Esophagus squamous epithelium (tissue), 5 donors: ENCODE data around the gene TBC1D12. TPM values are rescaled to one million over a fixed set of nuclear protein-coding genes. Genes with fewer than 3 reads are reported as not detected.

ENCODE experiments used
- DNase-seq: peaks from one replicate; lab custom pipeline; 2025; lab: John Stamatoyannopoulos, UW
- H3K27ac ChIP-seq, 4 donors: fragments of 200-600 bp; sonication (generic); one replicate each; pipeline ENCODE4 v1.5.1; 2016 to 2019; ENCODE audit warnings: mild to moderate bottlenecking in 1 of 4
- H3K27me3 ChIP-seq, 4 donors: fragments of 200-600 bp; sonication (generic); 1 replicate in 3 of 4; 2 replicates in 1 of 4; pipeline versions ENCODE4 v1.5.1 to v1.6.0; 2017 to 2021; ENCODE audit warnings: antibody characterized with exemption in 1 of 4
- H3K36me3 ChIP-seq, 3 donors: fragments of 200-600 bp; sonication (generic); one replicate each; pipeline ENCODE4 v1.5.1; 2016 to 2019
- H3K4me1 ChIP-seq, 3 donors: fragments of 200-600 bp; sonication (generic); one replicate each; pipeline ENCODE4 v1.5.1; 2017 to 2019
- H3K4me3 ChIP-seq, 4 donors: fragments of 200-600 bp; sonication (generic); 1 replicate in 3 of 4; 2 replicates in 1 of 4; pipeline ENCODE4 v1.5.1; 2016 to 2019; ENCODE audit warnings: mild to moderate bottlenecking in 2 of 4, moderate library complexity in 1 of 4
- H3K9me3 ChIP-seq, 3 donors: fragments of 200-600 bp; sonication (generic); one replicate each; pipeline ENCODE4 v1.5.1; 2016 to 2019
- POLR2A ChIP-seq, 4 donors: fragments of 450-650 bp; IDR thresholded peaks; one replicate each; pipeline ENCODE4 v1.6.1; 2017; ENCODE audit warnings: antibody characterized with exemption in 4 of 4, mild to moderate bottlenecking in 4 of 4, moderate library complexity in 3 of 4
- WGBS, 2 donors: methylation state at CpG; one replicate each; pipeline ENCODE4 v1.1.5; 2018; 5-methylcytosine and 5-hydroxymethylcytosine counted together
- intact Hi-C: fragments of 100-400 bp; cut with DNase I; formaldehyde crosslinking; loops from one replicate; pipeline ENCODE4 v1.15.0; 2022
- total RNA-seq, 4 donors: library from RNA; depleted of rRNA; stranded (reverse); fragments of >200 nt; gene quantifications; one replicate each; pipeline ENCODE4 v1.1.0, GENCODE V29; 2016
- TF ChIP-seq, protein P1 (sequence below), 6 experiments: fragments of 450-650 bp in 4 of 6; fragments of 200-600 bp in 2 of 6; sonication (generic) in 2 of 6; IDR thresholded peaks; one replicate each; pipeline ENCODE4 v1.5.1; 2016 to 2019; ENCODE audit warnings: antibody characterized with exemption in 6 of 6, mild to moderate bottlenecking in 4 of 6, moderate library complexity in 4 of 6
- donor health status: DM: yes; HTN: yes; CAD: no.

TBC1D12 gene
- total RNA-seq, 4 donors from 2014 or later: 5.2 to 13.5 (median 7.0) TPM

DNA sequence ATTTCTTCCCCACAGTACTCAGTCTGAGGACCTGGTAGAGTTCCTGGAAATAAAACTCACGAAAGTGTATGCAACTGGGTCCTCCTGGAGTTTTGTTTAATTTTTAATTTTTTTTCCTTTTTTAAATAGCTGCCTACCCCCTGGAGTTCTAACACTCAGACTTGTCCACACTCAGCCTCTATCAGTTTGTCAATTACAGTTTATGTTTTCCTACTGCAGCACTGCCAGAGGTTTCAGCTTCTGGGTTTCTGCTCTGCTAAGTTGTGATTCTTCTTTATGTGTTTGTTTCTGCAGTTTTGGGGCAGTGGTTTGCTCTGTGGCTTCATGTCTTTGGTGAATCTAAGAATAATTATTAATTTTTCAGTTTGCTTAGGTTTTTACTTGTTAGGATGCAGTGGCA, 59.2 kb downstream of the TBC1D12 start:
- DNase-seq: no peak
- peaks cover 0 to 18% (median 15%) of the 10 kb centered on the region in 3 donors for H3K9me3 ChIP-seq
- no peak overlapping the region for H3K4me3 ChIP-seq
- no peaks in the 10 kb centered on the region for H3K4me1 ChIP-seq
- intact Hi-C loops: no loop called here
- peaks cover 0 to 33% (median 3%) of the 10 kb centered on the region in 3 donors for H3K36me3 ChIP-seq
- no peaks in the 10 kb centered on the region for H3K27me3 ChIP-seq
- no peak overlapping the region for H3K27ac ChIP-seq
- 77 to 86% methylated on average over 1 of the region's 1 CpG for WGBS, 2 donors
- TF ChIP-seq, protein P1, sequence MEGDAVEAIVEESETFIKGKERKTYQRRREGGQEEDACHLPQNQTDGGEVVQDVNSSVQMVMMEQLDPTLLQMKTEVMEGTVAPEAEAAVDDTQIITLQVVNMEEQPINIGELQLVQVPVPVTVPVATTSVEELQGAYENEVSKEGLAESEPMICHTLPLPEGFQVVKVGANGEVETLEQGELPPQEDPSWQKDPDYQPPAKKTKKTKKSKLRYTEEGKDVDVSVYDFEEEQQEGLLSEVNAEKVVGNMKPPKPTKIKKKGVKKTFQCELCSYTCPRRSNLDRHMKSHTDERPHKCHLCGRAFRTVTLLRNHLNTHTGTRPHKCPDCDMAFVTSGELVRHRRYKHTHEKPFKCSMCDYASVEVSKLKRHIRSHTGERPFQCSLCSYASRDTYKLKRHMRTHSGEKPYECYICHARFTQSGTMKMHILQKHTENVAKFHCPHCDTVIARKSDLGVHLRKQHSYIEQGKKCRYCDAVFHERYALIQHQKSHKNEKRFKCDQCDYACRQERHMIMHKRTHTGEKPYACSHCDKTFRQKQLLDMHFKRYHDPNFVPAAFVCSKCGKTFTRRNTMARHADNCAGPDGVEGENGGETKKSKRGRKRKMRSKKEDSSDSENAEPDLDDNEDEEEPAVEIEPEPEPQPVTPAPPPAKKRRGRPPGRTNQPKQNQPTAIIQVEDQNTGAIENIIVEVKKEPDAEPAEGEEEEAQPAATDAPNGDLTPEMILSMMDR (IDR thresholded peaks at IDR 0.05): no peak
- TF ChIP-seq POLR2A (IDR thresholded peaks at IDR 0.05): no peak

GRCh38 chr10:94462130-94462529, 59.8 kb downstream of the TBC1D12 start:
- peaks cover 0 to 18% (median 15%) of the 10 kb centered on the region in 3 donors for H3K9me3 ChIP-seq
- H3K27me3 ChIP-seq: no peaks in the 10 kb centered on the region
- peaks cover 0 to 33% (median 3%) of the 10 kb centered on the region in 3 donors for H3K36me3 ChIP-seq
- H3K4me1 ChIP-seq: no peaks in the 10 kb centered on the region
- intact Hi-C loops: no loop called here
- H3K4me3 ChIP-seq: no peak overlapping the region
- TF ChIP-seq POLR2A (IDR thresholded peaks at IDR 0.05): no peak
- TF ChIP-seq, protein P1 (IDR thresholded peaks at IDR 0.05): no peak
- no peak overlapping the region for H3K27ac ChIP-seq
- no peak for DNase-seq

- Histone ChIP-seq H3K27me3 (no peaks in the 10 kb centered on the region), H3K9me3 (peaks cover 0 to 7% (median 0%) of the 10 kb centered on the region in 3 donors), H3K27ac (no peak overlapping the region), H3K4me3 (no peak overlapping the region), H3K4me1 (no peaks in the 10 kb centered on the region), H3K36me3 (peaks cover 0 to 17% (median 0%) of the 10 kb centered on the region in 3 donors)
- no peak for DNase-seq
- intact Hi-C loops: no loop called here
- TF ChIP-seq, protein P1 (IDR thresholded peaks at IDR 0.05): no peak
- TF ChIP-seq POLR2A (IDR thresholded peaks at IDR 0.05): no peak
- 89 to 96% methylated on average over 15 of the region's 15 CpGs for WGBS, 2 donors
Observed at GRCh38 chr10:94465684-94466083, 63.3 kb downstream of the TBC1D12 start.

DNA sequence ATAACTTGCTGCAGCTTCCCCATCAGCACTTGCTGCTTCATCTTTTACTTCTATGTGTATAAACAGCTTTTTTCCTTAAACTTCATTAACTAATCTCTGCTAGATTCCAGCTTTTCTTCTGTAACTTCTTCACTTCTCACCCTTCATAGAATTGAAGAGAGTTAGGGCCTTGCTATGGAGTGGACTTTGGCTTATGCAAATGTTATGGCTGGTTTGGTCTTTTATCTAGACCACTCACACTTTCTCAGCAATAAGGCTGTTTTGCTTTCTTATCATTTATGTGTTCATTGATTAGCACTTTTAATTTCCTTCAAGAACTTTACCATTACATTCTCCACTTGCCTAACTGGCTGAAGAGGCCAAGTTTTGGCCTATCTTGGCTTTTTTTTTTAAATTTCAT, 79.1 kb downstream of the TBC1D12 start:
- Histone ChIP-seq H3K27ac (no peak overlapping the region), H3K4me3 (no peak overlapping the region), H3K4me1 (no peaks in the 10 kb centered on the region), H3K9me3 (peaks cover 0 to 7% (median 2%) of the 10 kb centered on the region in 3 donors), H3K36me3 (peaks cover 0 to 14% (median 0%) of the 10 kb centered on the region in 3 donors), H3K27me3 (no peaks in the 10 kb centered on the region)
- no peak for DNase-seq
- TF ChIP-seq, protein P1 (IDR thresholded peaks at IDR 0.05): no peak
- intact Hi-C loops: no loop called here

DNA sequence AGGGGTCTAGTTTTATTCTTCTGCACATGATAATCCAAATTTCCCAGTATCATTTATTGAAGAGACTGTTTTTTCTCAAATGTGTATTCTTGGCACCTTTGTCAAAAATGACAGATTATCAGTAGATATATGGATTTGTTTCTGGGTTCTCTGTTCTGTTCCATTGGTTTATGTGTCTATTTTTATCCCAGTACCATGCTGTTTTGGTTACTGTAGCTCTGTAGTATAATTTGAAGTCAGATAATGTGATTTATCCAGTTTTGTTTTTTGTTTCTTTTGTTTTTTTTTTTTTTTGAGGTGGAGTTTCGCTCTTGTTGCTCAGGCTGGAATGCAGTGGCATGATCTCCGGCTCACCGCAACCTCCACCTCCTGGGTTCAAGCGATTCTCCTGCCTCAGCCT, 81.6 kb downstream of the TBC1D12 start:
- intact Hi-C loops: no loop called here
- no peak for TF ChIP-seq POLR2A (IDR thresholded peaks at IDR 0.05)
- TF ChIP-seq, protein P1 (IDR thresholded peaks at IDR 0.05): no peak

More for the DNA sequence above, 81.6 kb downstream of the TBC1D12 start:
- H3K9me3 ChIP-seq: peaks cover 0 to 7% (median 2%) of the 10 kb centered on the region in 3 donors
- H3K27ac ChIP-seq: no peak overlapping the region
- H3K27me3 ChIP-seq: no peaks in the 10 kb centered on the region
- H3K4me1 ChIP-seq: no peaks in the 10 kb centered on the region
- H3K4me3 ChIP-seq: no peak overlapping the region
- peaks cover 0 to 6% (median 0%) of the 10 kb centered on the region in 3 donors for H3K36me3 ChIP-seq
- DNase-seq: no peak
- WGBS, 2 donors: 89 to 95% methylated on average over 3 to 4 of the region's 4 CpGs
